Measurements from ENCODE around the gene SYNE1.

The SYNE1 gene

DNA sequence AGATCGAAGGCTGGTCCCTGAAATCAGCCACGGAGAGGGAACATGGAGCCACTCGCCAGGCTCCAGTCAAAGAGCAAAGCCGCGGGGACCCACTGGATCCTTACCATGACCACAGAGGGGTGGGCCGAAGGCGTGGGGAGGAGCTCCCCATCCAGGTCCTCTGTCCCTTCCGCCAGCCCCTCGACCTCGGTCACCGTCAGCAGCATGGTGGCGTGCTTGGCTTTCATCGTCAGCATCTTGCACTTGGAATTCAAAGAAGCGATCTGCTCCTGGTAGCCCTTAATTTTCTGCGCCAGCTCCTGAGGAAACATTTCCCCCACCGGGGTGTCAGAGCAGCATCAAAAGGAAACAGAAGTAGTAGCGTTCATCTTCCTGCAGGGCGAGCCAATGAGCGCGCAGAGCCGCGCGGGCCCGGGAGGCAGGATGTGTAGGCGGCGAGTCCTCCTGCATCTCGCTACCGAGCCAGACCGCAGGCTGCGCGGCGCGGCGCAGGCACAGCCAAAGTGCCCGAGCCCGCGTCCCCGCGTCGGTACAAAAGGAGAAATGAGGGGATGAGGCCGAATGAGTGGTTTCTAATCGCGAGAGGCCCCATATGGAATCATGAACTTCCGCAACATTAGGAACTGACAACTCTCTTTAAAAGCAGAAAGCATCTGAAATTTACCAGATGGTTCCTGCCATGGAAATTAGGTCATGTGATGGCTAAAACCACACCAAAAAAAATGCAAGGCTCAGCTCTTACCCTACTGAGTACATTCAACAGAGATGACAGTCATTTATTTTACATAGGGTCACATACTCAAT is 335.2 kb downstream of the SYNE1 start:
- no peak for TF ChIP-seq SUZ12 (IDR thresholded peaks at IDR 0.05; ENCODE audit: extremely low read depth, insufficient read depth, insufficient read length)
- TF ChIP-seq YY1 (IDR thresholded peaks at IDR 0.05; ENCODE audit: insufficient read depth, insufficient read length): no peak
- no peak for TF ChIP-seq ZNF274 (IDR thresholded peaks at IDR 0.05; ENCODE audit: low read depth, low read length)
- Histone ChIP-seq H3K9ac (ENCODE audit: insufficient read length, low read depth) (peak overlapping the region; percentile 59), H3K9me3 (ENCODE audit: insufficient read depth, low read length) (no peaks in the 10 kb centered on the region), H3K4me3 (ENCODE audit: insufficient read length, low read depth) (peak overlapping the region; percentile 69), H3K27me3 (ENCODE audit: insufficient read depth, insufficient read length) (no peaks in the 10 kb centered on the region), H3K36me3 (ENCODE audit: insufficient read depth, insufficient read length, low read length) (no peaks in the 10 kb centered on the region), H3K4me1 (ENCODE audit: insufficient read depth, insufficient read length) (no peaks in the 10 kb centered on the region)
- peak; percentile 75 for DNase-seq (ENCODE audit: low read depth, low spot score)

DNA sequence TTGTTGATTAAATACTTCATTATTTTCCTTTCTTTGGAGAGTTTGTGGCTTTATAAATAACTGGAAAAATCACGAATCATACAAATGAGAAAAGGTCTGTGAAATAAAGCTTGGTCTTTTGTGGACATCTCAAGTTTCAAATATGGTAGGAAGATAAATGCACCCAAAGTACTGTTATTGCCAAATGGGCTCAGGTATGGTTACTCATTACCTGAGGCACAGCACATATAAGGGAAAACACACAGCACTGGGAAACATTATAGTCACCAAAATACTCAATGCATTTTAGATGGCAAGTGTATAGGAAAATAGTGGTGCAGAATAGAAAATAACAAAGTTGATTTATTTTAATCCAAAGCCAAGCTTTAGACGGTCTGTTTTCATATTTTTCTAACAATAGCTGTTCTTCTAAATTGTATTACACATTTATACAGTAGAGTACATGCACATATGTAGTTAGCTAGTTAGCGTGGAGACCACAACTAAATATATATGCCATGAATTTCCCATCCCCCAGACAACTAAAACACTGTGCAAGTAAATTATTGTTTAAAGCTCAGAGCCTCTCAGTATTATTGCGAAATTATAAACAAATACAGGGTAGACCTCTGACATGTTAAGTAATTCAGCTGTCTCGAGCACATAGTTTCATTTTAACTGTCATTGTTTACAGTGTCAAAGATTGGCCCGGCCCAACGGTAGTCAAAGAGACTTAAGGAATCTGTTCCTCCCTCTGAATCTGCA is 336.0 kb downstream of the SYNE1 start:
- Histone ChIP-seq H3K9ac (ENCODE audit: insufficient read length, low read depth) (peak overlapping the region; percentile 59), H3K4me3 (ENCODE audit: insufficient read length, low read depth) (peak overlapping the region; percentile 69), H3K27me3 (ENCODE audit: insufficient read depth, insufficient read length) (no peaks in the 10 kb centered on the region), H3K4me1 (ENCODE audit: insufficient read depth, insufficient read length) (no peaks in the 10 kb centered on the region), H3K9me3 (ENCODE audit: insufficient read depth, low read length) (no peaks in the 10 kb centered on the region), H3K36me3 (ENCODE audit: insufficient read depth, insufficient read length, low read length) (no peaks in the 10 kb centered on the region)
- TF ChIP-seq YY1 (IDR thresholded peaks at IDR 0.05; ENCODE audit: insufficient read depth, insufficient read length) (no peak), SUZ12 (IDR thresholded peaks at IDR 0.05; ENCODE audit: extremely low read depth, insufficient read depth, insufficient read length) (no peak), ZNF274 (IDR thresholded peaks at IDR 0.05; ENCODE audit: low read depth, low read length) (no peak)
- no peak for DNase-seq (ENCODE audit: low read depth, low spot score)

DNA sequence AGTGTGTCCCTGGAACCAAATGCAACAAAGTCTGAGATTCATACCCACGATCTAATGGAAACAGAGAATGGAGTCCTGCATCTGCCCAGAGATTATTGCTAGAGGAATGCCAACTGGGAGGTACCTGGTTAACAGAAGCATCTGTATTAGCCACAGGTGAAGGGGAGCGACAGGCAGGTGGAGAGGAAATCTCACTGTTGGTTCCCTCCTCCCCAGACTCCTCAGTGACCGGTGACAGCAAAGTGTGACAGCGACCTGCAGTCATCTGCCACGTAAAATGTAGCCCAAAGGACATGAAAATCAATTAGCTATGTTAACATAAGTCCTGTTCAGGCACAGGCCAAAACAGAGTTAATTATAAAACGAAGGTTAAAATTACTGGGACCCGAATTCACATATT is 336.6 kb downstream of the SYNE1 start:
- Histone ChIP-seq H3K9me3 (ENCODE audit: insufficient read depth, low read length) (no peaks in the 10 kb centered on the region), H3K9ac (ENCODE audit: insufficient read length, low read depth) (no peak overlapping the region), H3K4me3 (ENCODE audit: insufficient read length, low read depth) (no peak overlapping the region), H3K36me3 (ENCODE audit: insufficient read depth, insufficient read length, low read length) (no peaks in the 10 kb centered on the region), H3K4me1 (ENCODE audit: insufficient read depth, insufficient read length) (no peaks in the 10 kb centered on the region), H3K27me3 (ENCODE audit: insufficient read depth, insufficient read length) (no peaks in the 10 kb centered on the region)
- TF ChIP-seq SUZ12 (IDR thresholded peaks at IDR 0.05; ENCODE audit: extremely low read depth, insufficient read depth, insufficient read length): no peak
- no peak for TF ChIP-seq YY1 (IDR thresholded peaks at IDR 0.05; ENCODE audit: insufficient read depth, insufficient read length)
- no peak for TF ChIP-seq ZNF274 (IDR thresholded peaks at IDR 0.05; ENCODE audit: low read depth, low read length)
- no peak for DNase-seq (ENCODE audit: low read depth, low spot score)

DNA sequence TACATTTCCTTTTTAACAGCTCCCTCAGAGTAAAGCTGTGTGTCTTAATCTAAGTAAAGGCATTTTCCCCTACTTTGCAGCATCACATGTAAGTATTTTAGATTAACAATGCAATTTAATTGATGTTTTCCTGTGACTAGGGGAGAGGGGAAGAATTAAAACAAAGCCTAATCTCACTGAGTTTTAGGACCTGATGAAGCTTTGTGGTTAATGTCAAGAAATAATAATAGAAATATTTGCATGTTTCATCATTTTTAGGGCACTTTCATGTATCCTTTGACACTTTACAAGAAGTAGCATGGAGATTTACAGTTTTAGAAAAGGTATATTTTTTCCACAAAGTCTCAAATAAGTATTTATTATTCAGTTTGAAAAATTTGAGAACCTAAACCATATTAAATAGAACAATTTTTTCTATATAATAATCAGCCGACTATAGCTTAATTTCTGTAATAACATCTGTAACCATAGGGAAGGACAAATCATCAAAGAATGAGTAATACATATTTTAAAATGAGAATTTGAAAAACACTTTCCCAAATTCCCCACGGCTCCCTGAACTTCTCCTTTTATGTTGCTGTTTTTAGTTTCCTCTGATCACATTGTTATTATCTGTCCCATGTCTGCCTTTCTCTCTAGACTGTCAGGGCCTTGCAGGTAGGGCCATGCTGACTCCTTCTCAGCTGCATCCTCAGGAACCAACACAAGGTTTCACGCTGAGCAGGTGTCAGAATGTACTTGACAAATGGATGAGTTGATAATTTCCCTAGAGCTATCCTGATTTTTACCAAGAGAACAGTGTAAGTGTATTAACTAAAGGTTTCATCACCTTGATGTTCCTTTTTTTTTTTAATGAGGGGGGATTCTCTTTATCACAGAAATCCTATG is 338.1 kb downstream of the SYNE1 start:
- H3K4me1 ChIP-seq (ENCODE audit: insufficient read depth, insufficient read length): no peaks in the 10 kb centered on the region
- H3K4me3 ChIP-seq (ENCODE audit: insufficient read length, low read depth): no peak overlapping the region
- DNase-seq (ENCODE audit: low read depth, low spot score): no peak
- TF ChIP-seq ZNF274 (IDR thresholded peaks at IDR 0.05; ENCODE audit: low read depth, low read length): no peak
- no peak for TF ChIP-seq SUZ12 (IDR thresholded peaks at IDR 0.05; ENCODE audit: extremely low read depth, insufficient read depth, insufficient read length)
- TF ChIP-seq YY1 (IDR thresholded peaks at IDR 0.05; ENCODE audit: insufficient read depth, insufficient read length): no peak
- H3K9me3 ChIP-seq (ENCODE audit: insufficient read depth, low read length): no peaks in the 10 kb centered on the region
- H3K9ac ChIP-seq (ENCODE audit: insufficient read length, low read depth): no peak overlapping the region
- H3K36me3 ChIP-seq (ENCODE audit: insufficient read depth, insufficient read length, low read length): no peaks in the 10 kb centered on the region
- no peaks in the 10 kb centered on the region for H3K27me3 ChIP-seq (ENCODE audit: insufficient read depth, insufficient read length)

DNA sequence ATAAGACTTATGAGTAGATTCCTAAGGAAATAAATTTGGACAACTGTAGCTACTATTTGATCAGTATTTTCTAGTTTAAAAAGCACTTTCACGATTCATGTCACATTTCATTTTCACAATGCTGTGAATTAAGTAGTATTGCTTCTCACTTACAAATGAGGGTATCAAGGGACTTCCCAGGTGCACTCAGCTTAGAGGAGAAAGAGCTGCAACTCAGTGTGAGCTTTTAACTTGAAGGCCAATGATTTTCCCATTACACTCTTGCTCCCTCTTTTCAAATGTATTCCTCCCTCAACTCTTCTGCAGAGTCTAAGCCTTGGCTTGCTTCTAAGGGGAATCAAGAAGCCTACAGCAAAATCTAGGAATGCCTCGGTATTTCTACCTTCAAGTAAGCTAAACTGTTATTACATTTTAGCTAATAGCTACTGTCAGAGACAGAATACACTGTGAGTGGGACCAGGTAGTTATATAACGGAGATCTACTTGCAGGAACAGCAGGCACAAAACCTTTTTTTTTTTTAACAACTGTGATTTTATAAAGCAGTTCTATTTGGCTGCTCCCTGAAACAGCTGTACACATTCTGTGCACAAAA is 339.0 kb downstream of the SYNE1 start:
- H3K4me1 ChIP-seq (ENCODE audit: insufficient read depth, insufficient read length): no peaks in the 10 kb centered on the region
- no peak overlapping the region for H3K4me3 ChIP-seq (ENCODE audit: insufficient read length, low read depth)
- no peak overlapping the region for H3K9ac ChIP-seq (ENCODE audit: insufficient read length, low read depth)
- no peaks in the 10 kb centered on the region for H3K36me3 ChIP-seq (ENCODE audit: insufficient read depth, insufficient read length, low read length)
- H3K27me3 ChIP-seq (ENCODE audit: insufficient read depth, insufficient read length): no peaks in the 10 kb centered on the region
- no peak for DNase-seq (ENCODE audit: low read depth, low spot score)
- TF ChIP-seq SUZ12 (IDR thresholded peaks at IDR 0.05; ENCODE audit: extremely low read depth, insufficient read depth, insufficient read length): no peak
- no peak for TF ChIP-seq YY1 (IDR thresholded peaks at IDR 0.05; ENCODE audit: insufficient read depth, insufficient read length)
- TF ChIP-seq ZNF274 (IDR thresholded peaks at IDR 0.05; ENCODE audit: low read depth, low read length): no peak
- H3K9me3 ChIP-seq (ENCODE audit: insufficient read depth, low read length): no peaks in the 10 kb centered on the region

DNA sequence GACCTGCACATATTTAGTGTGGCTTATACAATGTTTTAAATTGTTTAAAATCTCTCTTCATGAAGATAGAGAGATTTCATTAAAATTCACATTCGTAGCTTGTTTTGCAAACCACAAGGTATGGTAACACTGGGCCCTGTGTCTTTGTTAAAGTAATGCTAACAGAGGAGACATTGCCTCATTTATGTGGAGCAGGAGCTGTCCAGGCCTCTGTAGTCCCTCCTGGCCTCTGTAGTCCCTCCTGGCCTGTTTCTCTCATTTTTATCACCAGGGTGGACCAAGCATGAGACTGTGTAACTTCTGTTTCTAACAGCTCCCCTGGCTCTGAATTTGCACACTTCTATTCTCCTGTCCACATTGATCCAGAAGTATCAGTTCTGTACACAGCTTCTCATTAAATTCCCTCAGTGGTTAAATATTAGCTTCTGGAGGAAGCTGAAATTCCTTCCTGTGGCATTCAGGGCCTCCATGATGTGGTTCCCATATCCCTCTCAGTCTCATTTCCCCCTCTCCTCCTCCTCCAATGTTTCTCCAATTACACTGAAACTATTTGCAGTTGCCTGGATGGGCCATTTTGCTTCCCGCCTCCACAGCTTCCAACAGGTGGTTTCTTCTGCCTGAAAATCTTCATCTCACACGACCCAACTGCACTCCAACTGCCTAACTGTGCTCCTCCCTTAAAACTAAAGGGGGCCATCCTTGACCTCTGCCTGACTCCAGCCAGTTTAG is 340.4 kb downstream of the SYNE1 start:
- TF ChIP-seq SUZ12 (IDR thresholded peaks at IDR 0.05; ENCODE audit: extremely low read depth, insufficient read depth, insufficient read length) (no peak), YY1 (IDR thresholded peaks at IDR 0.05; ENCODE audit: insufficient read depth, insufficient read length) (no peak), ZNF274 (IDR thresholded peaks at IDR 0.05; ENCODE audit: low read depth, low read length) (no peak)
- Histone ChIP-seq H3K27me3 (ENCODE audit: insufficient read depth, insufficient read length) (no peaks in the 10 kb centered on the region), H3K9ac (ENCODE audit: insufficient read length, low read depth) (no peak overlapping the region), H3K9me3 (ENCODE audit: insufficient read depth, low read length) (no peaks in the 10 kb centered on the region), H3K4me1 (ENCODE audit: insufficient read depth, insufficient read length) (no peaks in the 10 kb centered on the region), H3K36me3 (ENCODE audit: insufficient read depth, insufficient read length, low read length) (no peaks in the 10 kb centered on the region), H3K4me3 (ENCODE audit: insufficient read length, low read depth) (no peak overlapping the region)
- no peak for DNase-seq (ENCODE audit: low read depth, low spot score)
